ENCODE results near the gene INTS14. TPM values are rescaled to one million over a fixed set of nuclear protein-coding genes. Genes with fewer than 3 reads are reported as not detected.

The INTS14 gene
- total and polyA plus RNA-seq, 2 experiments from 2014 or later, result 25.0 to 30.9 TPM

- TF ChIP-seq, protein P1, sequence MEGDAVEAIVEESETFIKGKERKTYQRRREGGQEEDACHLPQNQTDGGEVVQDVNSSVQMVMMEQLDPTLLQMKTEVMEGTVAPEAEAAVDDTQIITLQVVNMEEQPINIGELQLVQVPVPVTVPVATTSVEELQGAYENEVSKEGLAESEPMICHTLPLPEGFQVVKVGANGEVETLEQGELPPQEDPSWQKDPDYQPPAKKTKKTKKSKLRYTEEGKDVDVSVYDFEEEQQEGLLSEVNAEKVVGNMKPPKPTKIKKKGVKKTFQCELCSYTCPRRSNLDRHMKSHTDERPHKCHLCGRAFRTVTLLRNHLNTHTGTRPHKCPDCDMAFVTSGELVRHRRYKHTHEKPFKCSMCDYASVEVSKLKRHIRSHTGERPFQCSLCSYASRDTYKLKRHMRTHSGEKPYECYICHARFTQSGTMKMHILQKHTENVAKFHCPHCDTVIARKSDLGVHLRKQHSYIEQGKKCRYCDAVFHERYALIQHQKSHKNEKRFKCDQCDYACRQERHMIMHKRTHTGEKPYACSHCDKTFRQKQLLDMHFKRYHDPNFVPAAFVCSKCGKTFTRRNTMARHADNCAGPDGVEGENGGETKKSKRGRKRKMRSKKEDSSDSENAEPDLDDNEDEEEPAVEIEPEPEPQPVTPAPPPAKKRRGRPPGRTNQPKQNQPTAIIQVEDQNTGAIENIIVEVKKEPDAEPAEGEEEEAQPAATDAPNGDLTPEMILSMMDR (IDR thresholded peaks at IDR 0.05; ENCODE audit: low read depth, low read length), result no peak
- H3K9me3 ChIP-seq (ENCODE audit: low read depth), result no peaks in the 10 kb centered on the region
- no peak for DNase-seq (ENCODE audit: low read depth in 1 of 2, low spot score in 1 of 2)
- H3K4me3 ChIP-seq, result no peak overlapping the region
- no peaks in the 10 kb centered on the region for H3K4me1 ChIP-seq (ENCODE audit: low read depth)
- no peaks in the 10 kb centered on the region for H3K27me3 ChIP-seq
- no peaks in the 10 kb centered on the region for H3K36me3 ChIP-seq
- no peak overlapping the region for H3K27ac ChIP-seq
Observed at GRCh38 chr15:65541231-65541820, 69.6 kb downstream of the INTS14 start.

- no peaks in the 10 kb centered on the region for H3K4me1 ChIP-seq (ENCODE audit: low read depth)
- H3K27me3 ChIP-seq, result no peaks in the 10 kb centered on the region
- H3K36me3 ChIP-seq, result no peaks in the 10 kb centered on the region
- H3K27ac ChIP-seq, result no peak overlapping the region
- no peak overlapping the region for H3K4me3 ChIP-seq
- no peak for DNase-seq (ENCODE audit: low read depth in 1 of 2, low spot score in 1 of 2)
- no peaks in the 10 kb centered on the region for H3K9me3 ChIP-seq (ENCODE audit: low read depth)
- TF ChIP-seq, protein P1 (IDR thresholded peaks at IDR 0.05; ENCODE audit: low read depth, low read length), result no peak
Observed at GRCh38 chr15:65540314-65540713, 70.6 kb downstream of the INTS14 start.

GRCh38 chr15:65535192-65535591, 75.7 kb downstream of the INTS14 start:
- Histone ChIP-seq H3K4me1 (ENCODE audit: low read depth) (peaks cover 5% of the 10 kb centered on the region), H3K4me3 (no peak overlapping the region), H3K27ac (no peak overlapping the region), H3K36me3 (no peaks in the 10 kb centered on the region), H3K9me3 (ENCODE audit: low read depth) (no peaks in the 10 kb centered on the region), H3K27me3 (no peaks in the 10 kb centered on the region)
- DNase-seq (ENCODE audit: low read depth in 1 of 2, low spot score in 1 of 2), result no peak
- TF ChIP-seq, protein P1 (IDR thresholded peaks at IDR 0.05; ENCODE audit: low read depth, low read length), result no peak

DNA sequence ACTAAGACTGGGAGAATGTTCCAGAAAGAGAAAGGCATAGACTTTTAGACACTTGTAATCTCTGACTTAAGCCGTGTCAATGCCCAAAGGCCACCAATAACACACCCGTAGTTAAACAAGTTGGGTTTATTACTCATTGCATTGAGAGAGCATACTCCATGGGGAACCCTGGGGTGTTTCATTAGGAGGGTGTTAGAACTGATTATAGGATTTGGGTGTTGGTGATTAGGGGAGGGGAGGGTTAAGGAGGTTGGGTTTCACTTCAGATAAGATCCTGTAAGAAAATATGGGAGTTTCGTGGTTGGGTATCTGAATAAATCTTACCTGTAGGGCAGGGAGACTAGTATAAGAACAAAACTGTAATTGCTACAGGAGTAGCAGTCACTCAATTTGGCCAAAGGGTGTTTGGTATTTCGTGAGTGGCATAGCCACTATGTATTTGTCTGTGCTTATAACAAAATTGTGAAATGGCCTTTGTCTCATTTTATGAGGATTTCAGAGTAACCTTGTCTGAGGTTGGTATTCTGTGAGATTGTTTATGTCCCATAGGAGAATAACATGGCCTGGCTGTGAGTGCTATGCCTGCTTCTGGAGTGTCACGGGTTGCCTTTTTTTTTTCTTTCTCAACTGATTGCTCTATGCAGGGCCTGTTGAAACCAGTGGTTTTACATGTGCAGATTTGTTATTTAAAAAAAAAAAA, 77.7 kb downstream of the INTS14 start:
- DNase-seq (ENCODE audit: low read depth in 1 of 2, low spot score in 1 of 2), result no peak
- no peaks in the 10 kb centered on the region for H3K27me3 ChIP-seq
- TF ChIP-seq, protein P1 (IDR thresholded peaks at IDR 0.05; ENCODE audit: low read depth, low read length), result no peak
- H3K9me3 ChIP-seq (ENCODE audit: low read depth), result no peaks in the 10 kb centered on the region
- peaks cover 5% of the 10 kb centered on the region for H3K4me1 ChIP-seq (ENCODE audit: low read depth)
- peak overlapping the region; percentile 42 for H3K27ac ChIP-seq
- no peak overlapping the region for H3K4me3 ChIP-seq
- H3K36me3 ChIP-seq, result no peaks in the 10 kb centered on the region

GRCh38 chr15:65532738-65533051, 78.2 kb downstream of the INTS14 start:
- DNase-seq (ENCODE audit: low read depth in 1 of 2, low spot score in 1 of 2), result peak in 1 of 2 donors; percentile 35
- Histone ChIP-seq H3K4me1 (ENCODE audit: low read depth) (peaks cover 5% of the 10 kb centered on the region), H3K4me3 (no peak overlapping the region), H3K36me3 (no peaks in the 10 kb centered on the region), H3K27me3 (no peaks in the 10 kb centered on the region), H3K9me3 (ENCODE audit: low read depth) (no peaks in the 10 kb centered on the region), H3K27ac (no peak overlapping the region)
- TF ChIP-seq, protein P1 (IDR thresholded peaks at IDR 0.05; ENCODE audit: low read depth, low read length), result no peak

Measured in cardiac muscle cell (in vitro differentiated cells and primary cell).